GM12878 (cell line): ENCODE measurements around the gene RNF166.

ENCODE experiments used
- ATF2 ChIP-seq: IDR thresholded peaks from 2 replicates; pipeline ENCODE4 v1.6.1; 2012; ENCODE audit warnings: low read length, inconsistent platforms
- CHD1 ChIP-seq: IDR thresholded peaks from 2 replicates; pipeline ENCODE4 v1.6.1; 2012; ENCODE audit warnings: low read depth, low read length, improper control_type of control experiment
- CTCF ChIP-seq, 3 experiments: IDR thresholded peaks in 2 of 3; conservative IDR thresholded peaks in 1 of 3; 2 replicates each; pipeline ENCODE4 v1.5.1; 2011; ENCODE audit warnings: low read depth in 3 of 3, low read length in 3 of 3, mild to moderate bottlenecking in 3 of 3, control low read depth in 2 of 3, moderate library complexity in 2 of 3, inconsistent platforms in 1 of 3, mixed read lengths in 1 of 3; ENCODE audit not compliant: control insufficient read depth in 2 of 3, insufficient read depth in 1 of 3; ENCODE audit errors: extremely low read depth in 1 of 3
- ETV6 ChIP-seq, 2 experiments: fragments of 450-650 bp in 1 of 2; IDR thresholded peaks in 1 of 2; conservative IDR thresholded peaks in 1 of 2; 2 replicates each; pipeline ENCODE4 v1.6.1; 2014; ENCODE audit warnings: antibody characterized with exemption in 1 of 2, borderline replicate concordance in 1 of 2, low read depth in 1 of 2, mild to moderate bottlenecking in 1 of 2, moderate library complexity in 1 of 2
- REST ChIP-seq: IDR thresholded peaks from 2 replicates; pipeline ENCODE4 v1.6.1; 2012; ENCODE audit warnings: mild to moderate bottlenecking, low read depth, low read length
- ZNF24 ChIP-seq: fragments of 450-650 bp; IDR thresholded peaks from 2 replicates; pipeline ENCODE4 v1.6.1; 2017; ENCODE audit warnings: antibody characterized with exemption, mild to moderate bottlenecking

- TF ChIP-seq CHD1, result no peak
- TF ChIP-seq CTCF (IDR thresholded peaks at IDR 0.05 in 2 of 3, conservative IDR thresholded peaks at IDR 0.05 in 1 of 3; ENCODE audit: control insufficient read depth in 2 of 3, extremely low read depth in 1 of 3, insufficient read depth in 1 of 3, low read depth in 3 of 3, low read length in 3 of 3), result no peak
- TF ChIP-seq REST, result no peak
- no peak for TF ChIP-seq ATF2
- no peak for TF ChIP-seq ZNF24
- TF ChIP-seq ETV6 (conservative IDR thresholded peaks at IDR 0.05 in 1 of 2, IDR thresholded peaks at IDR 0.05 in 1 of 2; ENCODE audit: borderline replicate concordance in 1 of 2, low read depth in 1 of 2), result no peak
Measured at GRCh38 chr16:88703486-88704309, 2.5 kb downstream of the RNF166 start.
